Colonic mucosa (tissue), 4 donors: Measurements from ENCODE around the gene PLCL1. TPM values are rescaled to one million over a fixed set of nuclear protein-coding genes. Genes with fewer than 3 reads are reported as not detected.

ENCODE experiments used
- DNase-seq: peaks from one replicate; pipeline ENCODE4 v3.0.0-alpha.2; 2020
- H3K27ac ChIP-seq: fragments of 200-600 bp; one replicate; pipeline ENCODE4 v1.8.0; 2021
- H3K27me3 ChIP-seq: fragments of 200-600 bp; one replicate; pipeline ENCODE4 v1.8.0; 2021
- H3K36me3 ChIP-seq: fragments of 200-600 bp; one replicate; pipeline ENCODE4 v1.8.0; 2021
- H3K4me1 ChIP-seq: fragments of 200-600 bp; one replicate; pipeline ENCODE4 v1.8.0; 2021; ENCODE audit warnings: mild to moderate bottlenecking
- H3K4me3 ChIP-seq: fragments of 200-600 bp; one replicate; pipeline ENCODE4 v1.8.0; 2021
- H3K9ac ChIP-seq, 2 donors: one replicate each; pipeline ENCODE4 v1.7.0; 2013; ENCODE audit warnings: control low read depth in 2 of 2, low read depth in 2 of 2, low read length in 2 of 2
- H3K9me3 ChIP-seq: fragments of 200-600 bp; one replicate; pipeline ENCODE4 v1.8.0; 2021
- intact Hi-C: fragments of 100-400 bp; cut with DNase I; formaldehyde crosslinking; loops from one replicate; pipeline ENCODE4 v1.14.1; 2022
- total RNA-seq, 2 donors: library from RNA; stranded (reverse); fragmentation: NEBNext Ultra II Directional in 1 of 2; extraction: Animal tissue kit (Norgen Biotek cat#: 25700) in 1 of 2; gene quantifications; one replicate each; pipeline ENCODE4 v1.2.1, GENCODE V29; 2021
- TF ChIP-seq, protein P1 (sequence below): fragments of 200-600 bp; IDR thresholded peaks from one replicate; pipeline ENCODE4 v1.8.0; 2022; ENCODE audit warnings: antibody characterized with exemption, mild to moderate bottlenecking
- donor health status: healthy.
- donor health status: DM: no; HTN: no; CAD: no.
- donor health status: DM: no; HTN: no; CAD: no.

Gene PLCL1
- total RNA-seq, 2 donors from 2014 or later = 0.30 to 1.3 TPM

DNA sequence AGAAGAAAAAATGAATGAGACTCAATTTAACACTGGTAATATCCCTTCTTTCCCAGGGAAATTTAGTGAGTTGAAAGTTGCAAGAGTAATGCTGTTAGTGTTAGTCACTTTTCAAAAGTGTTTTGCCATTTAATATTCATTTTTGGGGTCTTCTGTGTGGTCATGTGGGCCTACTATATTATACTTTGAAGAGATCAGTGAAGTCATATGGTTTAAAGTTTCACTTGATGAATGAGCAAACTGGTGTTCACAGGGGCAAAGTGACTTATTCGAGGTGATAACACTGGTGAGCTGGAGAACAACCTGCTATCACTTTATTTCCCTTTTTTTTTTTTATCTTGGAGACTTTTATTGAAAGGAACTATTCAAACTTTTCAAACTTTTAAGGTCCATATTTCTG is 196.0 kb downstream of the PLCL1 start:
- no peaks in the 10 kb centered on the region for H3K4me1 ChIP-seq
- H3K27me3 ChIP-seq = no peaks in the 10 kb centered on the region
- no peak overlapping the region for H3K4me3 ChIP-seq
- H3K27ac ChIP-seq = no peak overlapping the region
- H3K9me3 ChIP-seq = no peaks in the 10 kb centered on the region
- no peak overlapping the region for H3K9ac ChIP-seq
- TF ChIP-seq, protein P1, sequence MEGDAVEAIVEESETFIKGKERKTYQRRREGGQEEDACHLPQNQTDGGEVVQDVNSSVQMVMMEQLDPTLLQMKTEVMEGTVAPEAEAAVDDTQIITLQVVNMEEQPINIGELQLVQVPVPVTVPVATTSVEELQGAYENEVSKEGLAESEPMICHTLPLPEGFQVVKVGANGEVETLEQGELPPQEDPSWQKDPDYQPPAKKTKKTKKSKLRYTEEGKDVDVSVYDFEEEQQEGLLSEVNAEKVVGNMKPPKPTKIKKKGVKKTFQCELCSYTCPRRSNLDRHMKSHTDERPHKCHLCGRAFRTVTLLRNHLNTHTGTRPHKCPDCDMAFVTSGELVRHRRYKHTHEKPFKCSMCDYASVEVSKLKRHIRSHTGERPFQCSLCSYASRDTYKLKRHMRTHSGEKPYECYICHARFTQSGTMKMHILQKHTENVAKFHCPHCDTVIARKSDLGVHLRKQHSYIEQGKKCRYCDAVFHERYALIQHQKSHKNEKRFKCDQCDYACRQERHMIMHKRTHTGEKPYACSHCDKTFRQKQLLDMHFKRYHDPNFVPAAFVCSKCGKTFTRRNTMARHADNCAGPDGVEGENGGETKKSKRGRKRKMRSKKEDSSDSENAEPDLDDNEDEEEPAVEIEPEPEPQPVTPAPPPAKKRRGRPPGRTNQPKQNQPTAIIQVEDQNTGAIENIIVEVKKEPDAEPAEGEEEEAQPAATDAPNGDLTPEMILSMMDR = no peak
- no peaks in the 10 kb centered on the region for H3K36me3 ChIP-seq
- intact Hi-C loops = no loop called here
- DNase-seq = no peak

DNA sequence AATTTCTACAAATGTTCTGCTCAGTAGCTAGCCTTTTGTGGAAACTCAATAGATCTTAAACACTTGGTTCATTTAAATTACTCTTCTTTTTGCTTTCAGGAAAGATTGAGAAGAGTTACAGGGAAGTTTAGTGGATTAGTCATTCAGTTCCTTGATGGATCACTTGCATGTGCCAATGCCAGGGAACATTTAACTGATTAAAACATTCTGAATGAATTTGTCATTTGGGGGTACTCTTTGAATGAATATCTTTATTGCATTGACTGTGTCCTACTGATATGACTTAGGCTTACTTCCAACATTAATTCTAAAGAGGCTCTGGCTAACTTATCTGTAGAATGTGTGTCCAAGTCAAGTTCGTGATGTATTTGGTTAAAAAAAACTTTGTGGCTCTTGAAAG is 199.8 kb downstream of the PLCL1 start:
- H3K9me3 ChIP-seq = no peaks in the 10 kb centered on the region
- no peak overlapping the region for H3K27ac ChIP-seq
- intact Hi-C loops = no loop called here
- no peak overlapping the region for H3K4me3 ChIP-seq
- H3K9ac ChIP-seq = no peak overlapping the region
- H3K4me1 ChIP-seq = no peaks in the 10 kb centered on the region
- DNase-seq = no peak
- TF ChIP-seq, protein P1 = no peak
- no peaks in the 10 kb centered on the region for H3K27me3 ChIP-seq
- H3K36me3 ChIP-seq = no peaks in the 10 kb centered on the region

DNA sequence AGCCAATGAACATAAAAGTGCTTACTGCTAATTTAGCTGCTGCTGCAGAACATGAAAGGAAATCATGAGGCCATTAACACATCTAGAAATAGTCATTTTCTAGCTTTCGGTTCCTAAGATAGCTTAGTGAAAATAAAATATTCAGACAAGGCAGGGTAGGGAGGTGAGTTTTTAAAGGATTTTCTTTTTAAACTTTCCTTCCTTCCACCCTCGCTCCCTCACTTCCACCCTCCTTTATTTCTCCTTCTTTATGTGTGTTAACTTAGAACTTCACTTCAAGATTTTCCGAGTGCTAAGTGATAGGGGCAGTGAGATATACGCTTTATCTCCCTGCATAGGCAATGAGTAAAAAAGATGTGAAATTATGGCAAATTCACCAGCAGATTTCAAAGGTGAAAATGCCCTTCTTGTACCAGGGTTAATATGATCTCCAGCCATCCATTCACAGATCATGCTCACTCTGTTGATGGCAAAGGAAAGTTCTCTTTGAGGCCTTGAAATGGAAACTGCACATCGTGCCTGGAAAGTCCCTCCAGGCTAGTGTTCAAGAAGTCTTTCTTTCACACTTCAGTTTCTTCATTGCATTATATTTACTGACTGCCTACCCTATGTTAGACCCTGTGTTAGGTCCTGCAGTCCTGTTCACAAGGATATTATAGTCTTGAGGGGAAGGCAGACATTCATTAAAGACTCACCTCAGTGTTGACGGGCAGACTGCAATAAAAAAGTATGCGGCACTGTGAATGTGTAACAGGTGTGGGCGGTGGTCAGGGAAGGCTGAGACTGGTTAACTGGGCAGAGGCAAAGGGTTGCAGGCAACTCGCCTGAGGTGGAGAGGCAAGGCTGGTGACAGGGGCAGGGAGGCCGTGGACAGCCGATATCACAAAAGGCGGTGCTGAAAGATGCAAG is 200.8 kb downstream of the PLCL1 start:
- TF ChIP-seq, protein P1 = no peak

DNA sequence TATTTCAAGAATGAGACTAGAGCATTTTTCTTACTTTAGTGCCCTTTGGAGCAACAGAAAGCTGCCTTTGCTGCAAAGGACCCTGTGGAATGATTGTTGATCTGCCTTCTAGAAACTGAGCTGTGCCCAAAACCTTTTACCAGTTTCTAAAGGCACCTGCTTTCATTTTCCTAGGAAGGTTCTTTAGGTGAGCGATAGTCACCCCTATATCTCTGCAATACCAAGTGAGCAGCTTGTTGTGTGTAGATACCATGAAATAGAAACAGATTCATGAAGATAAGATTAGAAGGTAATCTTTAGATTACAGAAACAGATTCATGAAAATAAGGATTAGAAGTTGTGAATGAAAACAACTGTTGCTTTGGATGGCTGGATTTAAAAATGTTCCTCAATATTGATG is 202.3 kb downstream of the PLCL1 start:
- Histone ChIP-seq H3K4me3 (no peak overlapping the region), H3K4me1 (no peaks in the 10 kb centered on the region), H3K27me3 (no peaks in the 10 kb centered on the region), H3K9ac (no peak overlapping the region), H3K36me3 (no peaks in the 10 kb centered on the region), H3K9me3 (no peaks in the 10 kb centered on the region), H3K27ac (no peak overlapping the region)
- DNase-seq = no peak
- intact Hi-C loops = no loop called here
- TF ChIP-seq, protein P1 = no peak

More for the DNA sequence above, 200.8 kb downstream of the PLCL1 start:
- no peaks in the 10 kb centered on the region for H3K9me3 ChIP-seq
- H3K9ac ChIP-seq = no peak overlapping the region
- H3K27ac ChIP-seq = no peak overlapping the region
- DNase-seq = no peak
- intact Hi-C loops = no loop called here
- H3K27me3 ChIP-seq = no peaks in the 10 kb centered on the region
- no peaks in the 10 kb centered on the region for H3K36me3 ChIP-seq
- H3K4me1 ChIP-seq = no peaks in the 10 kb centered on the region
- H3K4me3 ChIP-seq = no peak overlapping the region

DNA sequence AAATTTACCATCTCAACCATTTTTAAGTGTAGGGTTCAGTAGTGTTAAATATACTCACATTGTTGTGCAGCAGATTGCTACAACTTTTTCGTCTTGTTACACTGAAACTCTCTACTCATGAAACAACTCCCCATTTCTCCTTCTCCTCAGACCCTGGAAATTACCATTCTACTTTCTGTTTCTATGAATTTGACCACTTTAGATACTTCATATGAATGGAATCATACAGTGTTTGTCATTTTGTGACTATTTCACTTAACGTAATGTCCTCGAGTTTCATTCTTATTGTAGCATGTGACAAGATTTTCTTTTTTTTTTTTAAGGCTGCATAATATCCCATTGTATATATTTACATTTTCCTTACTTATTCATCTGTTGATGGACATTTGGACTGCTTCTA is 203.8 kb downstream of the PLCL1 start:
- Histone ChIP-seq H3K4me3 (no peak overlapping the region), H3K4me1 (no peaks in the 10 kb centered on the region), H3K27me3 (no peaks in the 10 kb centered on the region), H3K27ac (no peak overlapping the region), H3K9me3 (no peaks in the 10 kb centered on the region), H3K9ac (no peak overlapping the region), H3K36me3 (no peaks in the 10 kb centered on the region)
- intact Hi-C loops = no loop called here
- TF ChIP-seq, protein P1 = no peak
- no peak for DNase-seq
